BLaER1 treated with 17β-estradiol and CSF1 and Interleukin-3, amounts not matched to agents 10 nM and 100 nM (cell line): ENCODE results near the gene POU3F1.
A peak's percentile ranks its signal among the peaks of the same experiment; 100 is the strongest.

Experiments
- H3K27ac ChIP-seq, 11 experiments: shearing (Covaris generic); formaldehyde crosslinking; 2 replicates each; pipeline ENCODE4 v1.8.1; 2022
- H3K27me3 ChIP-seq, 11 experiments: shearing (Covaris generic); formaldehyde crosslinking; 2 replicates each; pipeline ENCODE4 v1.8.1; 2022
- H3K36me3 ChIP-seq, 11 experiments: shearing (Covaris generic); formaldehyde crosslinking; 2 replicates each; pipeline ENCODE4 v1.8.1; 2022
- H3K4me1 ChIP-seq, 10 experiments: shearing (Covaris generic); formaldehyde crosslinking; 2 replicates each; pipeline ENCODE4 v1.8.1; 2022
- H3K4me2 ChIP-seq, 11 experiments: shearing (Covaris generic); formaldehyde crosslinking; 2 replicates each; pipeline ENCODE4 v1.8.1; 2022
- H3K4me3 ChIP-seq, 10 experiments: shearing (Covaris generic); formaldehyde crosslinking; 2 replicates each; pipeline ENCODE4 v1.8.1; 2022
- H3K9ac ChIP-seq, 11 experiments: shearing (Covaris generic); formaldehyde crosslinking; 2 replicates each; pipeline ENCODE4 v1.8.1; 2022
- H3K9me3 ChIP-seq, 11 experiments: shearing (Covaris generic); formaldehyde crosslinking; replicated peaks in 1 of 11; 2 replicates each; pipeline ENCODE4 v1.8.1; 2022
- H4K20me1 ChIP-seq, 11 experiments: shearing (Covaris generic); formaldehyde crosslinking; 2 replicates each; pipeline ENCODE4 v1.8.1; 2022
- Cebpa-rat ChIP-seq, 11 experiments: shearing (Covaris generic); IDR thresholded peaks; 2 replicates each; pipeline ENCODE4 v1.8.1; 2022

POU3F1 gene

DNA sequence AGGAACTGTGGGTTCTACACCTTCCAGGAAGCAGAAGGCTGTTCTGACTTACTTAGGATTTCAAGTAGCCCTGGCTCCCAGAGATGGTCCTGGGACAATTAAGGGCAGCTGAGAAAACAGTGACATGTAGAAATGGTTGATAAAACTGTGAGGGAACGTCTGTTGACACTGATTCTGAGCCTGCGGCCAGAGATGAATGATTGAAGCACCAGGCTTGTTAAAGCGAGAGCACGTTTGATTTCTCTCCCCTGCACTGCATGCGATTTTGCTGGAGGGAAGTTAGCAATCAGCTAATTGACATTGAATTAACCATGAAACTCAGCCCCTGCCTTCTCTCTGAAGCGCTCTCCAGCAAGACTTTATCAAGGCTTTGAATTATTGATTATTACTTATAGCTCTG lies 29.9 kb upstream of the POU3F1 start:
- peaks cover 0 to 5% (median 0%) of the 10 kb centered on the region in 11 experiments; a peak in 2 of 22 replicates for H4K20me1 ChIP-seq
- H3K27me3 ChIP-seq: no peaks in the 10 kb centered on the region
- no peaks in the 10 kb centered on the region for H3K36me3 ChIP-seq
- TF ChIP-seq Cebpa-rat (IDR thresholded peaks at IDR 0.05): no peak
- no peak overlapping the region for H3K27ac ChIP-seq
- H3K9me3 ChIP-seq: no peaks in the 10 kb centered on the region
- H3K9ac ChIP-seq: no peak overlapping the region
- H3K4me2 ChIP-seq: no peak overlapping the region
- no peak overlapping the region for H3K4me3 ChIP-seq
- no peaks in the 10 kb centered on the region for H3K4me1 ChIP-seq

DNA sequence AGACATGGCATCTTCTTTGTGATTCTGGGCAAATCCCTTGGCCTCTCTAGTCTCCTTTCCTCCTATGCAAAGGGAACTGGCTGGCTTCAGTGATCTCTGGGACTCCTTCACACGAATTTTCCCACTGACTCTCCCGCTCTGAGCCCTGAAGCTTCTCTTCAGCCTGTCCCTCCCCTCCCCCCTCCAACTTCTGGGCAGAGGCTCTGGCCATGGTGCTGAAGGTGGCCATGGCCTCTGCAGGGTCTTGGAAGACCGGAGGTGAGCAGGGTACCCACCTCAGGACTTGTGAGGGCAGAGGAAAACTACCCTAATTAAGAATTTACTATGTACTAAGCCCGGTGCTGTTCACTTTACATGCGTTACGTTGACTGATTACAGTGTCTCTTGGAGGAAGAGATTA lies 29.4 kb upstream of the POU3F1 start:
- Histone ChIP-seq H3K27me3 (no peaks in the 10 kb centered on the region), H3K36me3 (no peaks in the 10 kb centered on the region), H4K20me1 (peaks cover 0 to 5% (median 0%) of the 10 kb centered on the region in 11 experiments; a peak in 2 of 22 replicates), H3K4me3 (no peak overlapping the region), H3K9ac (no peak overlapping the region), H3K27ac (no peak overlapping the region), H3K4me1 (no peaks in the 10 kb centered on the region), H3K9me3 (no peaks in the 10 kb centered on the region), H3K4me2 (no peak overlapping the region)
- TF ChIP-seq Cebpa-rat (IDR thresholded peaks at IDR 0.05): no peak

DNA sequence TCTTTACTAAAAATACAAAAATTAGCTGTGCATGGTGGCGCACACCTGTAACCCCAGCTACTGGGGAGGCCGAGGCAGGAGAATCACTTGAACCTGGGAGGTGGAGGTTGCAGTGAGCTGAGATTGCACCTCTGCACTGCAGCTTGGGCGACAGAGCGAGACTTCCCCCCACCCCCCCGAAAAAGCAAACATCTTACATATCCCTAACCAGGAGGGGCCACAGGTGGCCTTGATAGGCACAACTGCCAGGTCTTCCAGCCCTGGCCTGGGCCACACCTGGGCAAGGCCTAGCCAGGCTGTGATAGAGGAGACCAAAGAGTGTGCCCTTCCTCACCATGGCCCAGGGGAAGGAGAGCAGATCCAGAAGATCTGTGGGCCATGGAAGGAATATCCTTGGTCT lies 28.6 kb upstream of the POU3F1 start:
- no peaks in the 10 kb centered on the region for H3K36me3 ChIP-seq
- H3K27ac ChIP-seq: no peak overlapping the region
- H3K4me1 ChIP-seq: no peaks in the 10 kb centered on the region
- peaks cover 0 to 5% (median 0%) of the 10 kb centered on the region in 11 experiments; a peak in 2 of 22 replicates for H4K20me1 ChIP-seq
- no peaks in the 10 kb centered on the region for H3K9me3 ChIP-seq
- H3K9ac ChIP-seq: no peak overlapping the region
- no peak for TF ChIP-seq Cebpa-rat (IDR thresholded peaks at IDR 0.05)
- no peak overlapping the region for H3K4me3 ChIP-seq
- no peaks in the 10 kb centered on the region for H3K27me3 ChIP-seq
- no peak overlapping the region for H3K4me2 ChIP-seq

DNA sequence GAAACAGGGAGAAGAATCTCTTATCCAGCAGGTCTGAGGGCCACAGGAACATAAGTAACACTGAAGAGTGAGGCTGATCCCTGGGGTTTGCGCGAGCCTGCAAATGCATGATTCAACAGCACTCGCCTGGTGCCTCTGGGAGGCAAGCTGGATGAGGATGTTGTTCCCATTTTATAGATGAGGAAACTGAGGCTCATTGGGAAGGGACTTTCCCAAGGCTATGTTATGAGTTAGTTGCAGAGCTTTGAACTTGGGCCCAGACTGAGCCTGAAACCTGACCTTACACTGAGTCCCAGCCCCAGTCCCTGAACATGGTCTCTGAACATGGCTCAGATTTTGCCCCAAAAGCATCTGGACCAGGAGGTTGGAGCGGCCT lies 27.7 kb upstream of the POU3F1 start:
- Histone ChIP-seq H3K9me3 (no peaks in the 10 kb centered on the region), H4K20me1 (peaks cover 0 to 5% (median 0%) of the 10 kb centered on the region in 11 experiments; a peak in 2 of 22 replicates), H3K4me1 (no peaks in the 10 kb centered on the region), H3K27ac (no peak overlapping the region), H3K27me3 (no peaks in the 10 kb centered on the region), H3K4me2 (no peak overlapping the region), H3K36me3 (no peaks in the 10 kb centered on the region), H3K9ac (no peak overlapping the region), H3K4me3 (no peak overlapping the region)
- no peak for TF ChIP-seq Cebpa-rat (IDR thresholded peaks at IDR 0.05)

DNA sequence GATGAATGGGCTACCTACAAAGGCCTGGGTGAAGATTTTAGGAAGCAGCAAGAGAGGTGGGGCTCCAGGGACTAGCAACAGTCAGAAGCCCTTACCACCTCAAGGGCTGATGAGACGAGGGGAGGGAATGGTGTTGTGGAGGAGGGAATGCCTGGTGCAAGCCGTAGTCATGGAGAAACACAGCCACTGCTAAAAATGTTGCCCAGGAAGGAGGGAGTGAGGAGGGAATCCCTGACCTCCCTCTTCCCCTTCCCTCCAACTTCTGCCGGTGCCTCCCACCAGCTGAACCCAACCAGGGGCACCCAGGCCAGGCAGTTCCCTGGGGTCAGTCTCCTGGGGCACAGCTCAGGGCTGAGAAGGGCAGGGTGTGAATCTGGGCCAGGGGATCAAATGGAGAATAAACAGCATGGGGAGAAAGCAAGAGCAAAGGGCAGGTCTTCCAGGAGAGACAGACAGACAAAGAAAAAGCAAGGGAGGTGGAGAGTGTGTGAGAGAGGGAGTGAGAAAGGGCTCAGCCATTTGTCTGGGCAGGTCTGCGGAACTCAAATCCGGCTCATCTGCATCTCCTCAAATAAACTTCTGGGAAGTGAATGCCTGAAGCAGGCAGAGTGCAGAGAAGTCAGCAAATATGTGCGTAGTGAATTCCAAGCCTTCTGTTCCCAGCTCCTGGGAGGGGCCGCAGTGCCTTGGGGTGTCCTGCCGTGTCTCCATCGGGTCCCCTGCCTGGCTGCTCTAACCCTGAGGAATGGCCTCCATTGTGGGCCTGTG lies 27.1 kb upstream of the POU3F1 start:
- peaks cover 0 to 4% (median 2%) of the 10 kb centered on the region in 10 experiments; a peak in 16 of 20 replicates for H3K4me1 ChIP-seq
- no peak for TF ChIP-seq Cebpa-rat (IDR thresholded peaks at IDR 0.05)
- H3K27ac ChIP-seq: no peak overlapping the region
- H3K27me3 ChIP-seq: no peaks in the 10 kb centered on the region
- no peaks in the 10 kb centered on the region for H3K9me3 ChIP-seq
- H3K4me2 ChIP-seq: no peak overlapping the region
- no peak overlapping the region for H3K9ac ChIP-seq
- H3K36me3 ChIP-seq: no peaks in the 10 kb centered on the region
- peaks cover 0 to 5% (median 0%) of the 10 kb centered on the region in 11 experiments; a peak in 2 of 22 replicates for H4K20me1 ChIP-seq
- no peak overlapping the region for H3K4me3 ChIP-seq

DNA sequence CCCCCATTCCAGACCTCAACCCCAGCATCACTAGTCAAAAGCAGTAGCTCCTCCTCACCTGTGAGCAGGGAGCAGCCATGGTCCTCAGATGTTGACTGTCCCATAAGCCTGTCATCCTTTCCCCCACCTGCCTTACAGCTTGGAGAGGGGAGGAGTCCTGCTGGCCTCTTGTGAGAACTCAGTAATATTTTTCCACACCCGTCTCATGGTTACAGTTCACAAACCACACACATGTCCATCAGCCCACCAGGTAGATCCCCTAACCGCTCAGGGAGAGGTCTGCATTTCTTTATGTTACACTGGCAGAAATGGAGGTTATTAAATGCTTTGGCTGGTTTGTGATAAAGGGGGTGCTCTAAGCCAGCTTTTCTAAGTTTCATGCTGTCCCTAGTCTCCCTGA lies 26.3 kb upstream of the POU3F1 start:
- Histone ChIP-seq H3K36me3 (no peaks in the 10 kb centered on the region), H3K4me1 (peaks cover 8 to 13% (median 10%) of the 10 kb centered on the region in 10 experiments; a peak in 19 of 20 replicates), H3K4me2 (no peak overlapping the region), H4K20me1 (peaks cover 0 to 5% (median 0%) of the 10 kb centered on the region in 11 experiments; a peak in 2 of 22 replicates), H3K9me3 (no peaks in the 10 kb centered on the region), H3K27ac (no peak overlapping the region), H3K9ac (no peak overlapping the region), H3K27me3 (no peaks in the 10 kb centered on the region), H3K4me3 (no peak overlapping the region)
- TF ChIP-seq Cebpa-rat (IDR thresholded peaks at IDR 0.05): no peak

DNA sequence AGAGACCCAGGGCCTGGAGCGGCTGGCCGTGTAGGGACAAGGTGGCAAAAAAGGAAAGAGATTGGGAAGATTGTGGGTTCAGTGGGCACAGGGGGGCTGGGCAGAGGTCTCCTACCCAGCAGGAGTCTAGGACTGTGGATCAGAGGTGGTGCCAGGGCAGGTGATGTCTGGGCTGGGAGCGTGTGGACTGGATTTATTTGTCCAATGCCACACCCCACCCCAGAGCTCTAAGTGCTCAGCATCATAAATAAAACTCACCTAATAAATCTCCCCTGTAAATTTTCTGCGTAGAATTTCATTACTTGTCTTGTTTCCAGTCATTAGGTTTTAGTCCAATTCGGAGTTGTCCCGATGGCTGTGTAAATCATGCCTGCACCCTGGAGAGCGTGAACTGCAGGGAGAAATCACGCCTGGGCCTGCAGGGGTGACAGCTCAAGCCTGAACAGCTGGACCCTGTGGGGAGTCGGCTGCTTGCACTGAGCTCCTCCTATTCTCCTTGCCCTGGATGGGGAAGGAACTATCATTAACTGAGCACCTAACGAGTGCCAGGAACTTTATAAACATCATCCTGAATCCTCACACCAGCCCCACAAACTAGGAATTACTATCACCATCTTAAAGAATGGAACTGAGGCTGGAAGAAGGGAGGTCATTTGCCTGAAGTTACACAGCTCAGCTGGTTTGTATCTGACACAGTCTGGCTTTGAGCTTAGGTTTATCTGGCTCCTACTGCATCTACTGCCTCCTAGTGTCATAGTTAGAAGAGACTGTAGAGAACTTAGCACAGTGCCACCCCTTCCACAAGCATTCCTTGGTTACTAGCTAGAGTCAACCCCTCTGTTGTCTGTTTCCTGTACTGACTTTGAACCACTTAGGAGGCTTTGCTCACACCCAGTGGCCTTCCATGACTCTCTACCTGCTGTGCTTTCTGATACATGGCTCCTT lies 25.0 kb upstream of the POU3F1 start:
- Histone ChIP-seq H3K9me3 (no peaks in the 10 kb centered on the region), H3K27ac (no peak overlapping the region), H3K27me3 (no peaks in the 10 kb centered on the region), H3K36me3 (no peaks in the 10 kb centered on the region), H3K4me3 (no peak overlapping the region), H3K4me2 (no peak overlapping the region), H3K9ac (no peak overlapping the region), H4K20me1 (peaks cover 0 to 5% (median 0%) of the 10 kb centered on the region in 11 experiments; a peak in 1 of 22 replicates), H3K4me1 (peaks cover 9 to 19% (median 14%) of the 10 kb centered on the region in 10 experiments; a peak in 19 of 20 replicates)
- no peak for TF ChIP-seq Cebpa-rat (IDR thresholded peaks at IDR 0.05)

DNA sequence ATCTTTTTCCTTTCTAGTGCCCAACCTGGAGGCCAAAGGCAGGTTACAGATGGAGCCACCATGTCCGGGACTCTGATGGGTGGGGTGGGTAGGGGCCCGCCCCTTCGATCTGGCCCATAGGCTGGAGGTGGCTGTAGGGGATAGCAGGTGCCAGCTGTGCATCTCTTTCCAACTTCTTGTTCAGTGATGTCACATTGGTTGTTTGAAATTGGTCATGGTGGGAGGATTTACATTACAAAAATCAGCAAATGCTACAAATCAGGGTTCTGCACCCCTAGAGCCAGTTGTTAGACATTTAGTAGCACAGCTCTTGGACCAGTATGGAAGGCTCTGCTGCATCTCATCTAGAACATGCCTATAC lies 22.4 kb upstream of the POU3F1 start:
- Histone ChIP-seq H3K4me3 (no peak overlapping the region), H3K27ac (no peak overlapping the region), H3K27me3 (no peaks in the 10 kb centered on the region), H3K4me2 (peak overlapping the region in 7 of 11 experiments; percentile 56 to 86 (median 74); a peak in 13 of 22 replicates), H3K9me3 (no peaks in the 10 kb centered on the region), H4K20me1 (no peaks in the 10 kb centered on the region), H3K36me3 (no peaks in the 10 kb centered on the region), H3K9ac (no peak overlapping the region), H3K4me1 (peaks cover 12 to 19% (median 15%) of the 10 kb centered on the region in 10 experiments)
- no peak for TF ChIP-seq Cebpa-rat (IDR thresholded peaks at IDR 0.05)

DNA sequence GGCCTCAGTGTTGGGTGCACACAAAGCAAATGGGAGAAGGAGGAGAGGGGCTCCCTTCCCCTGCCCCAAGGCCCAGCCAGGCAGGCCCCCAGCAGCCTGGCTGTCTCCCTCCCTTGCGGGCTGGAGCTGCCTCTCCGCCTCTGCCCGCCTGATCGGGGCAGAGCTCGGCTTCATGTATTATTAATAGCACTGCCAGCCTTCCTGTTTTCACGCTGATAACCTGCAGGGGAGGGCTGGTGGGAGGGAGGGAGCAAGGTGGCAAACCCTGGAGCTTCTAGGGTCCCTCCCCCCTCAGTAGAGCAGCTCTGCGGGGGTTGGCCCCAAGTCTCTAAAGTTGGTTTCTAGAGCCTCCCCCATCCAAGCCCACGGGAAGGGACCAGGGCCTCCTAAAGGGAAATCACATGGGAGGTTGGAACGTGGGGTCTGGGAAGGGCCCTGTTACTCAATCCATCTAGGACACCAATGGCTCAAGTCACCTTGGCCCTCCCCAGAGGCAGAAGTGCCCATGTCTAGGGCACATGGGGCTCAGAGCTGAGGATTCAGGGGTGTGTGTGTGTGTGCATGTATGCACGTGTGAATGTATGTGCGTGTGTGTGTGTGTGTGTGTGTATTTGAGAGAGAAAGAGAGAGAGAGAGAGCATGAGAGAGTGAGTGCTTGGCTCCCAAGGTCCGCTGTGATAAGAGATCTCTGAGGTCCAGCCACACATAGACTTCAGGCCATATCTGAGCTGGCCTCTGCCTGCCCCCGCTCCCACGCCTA lies 21.8 kb upstream of the POU3F1 start:
- no peaks in the 10 kb centered on the region for H3K9me3 ChIP-seq
- H3K27ac ChIP-seq: no peak overlapping the region
- TF ChIP-seq Cebpa-rat (IDR thresholded peaks at IDR 0.05): no peak
- H4K20me1 ChIP-seq: no peaks in the 10 kb centered on the region
- H3K27me3 ChIP-seq: no peaks in the 10 kb centered on the region
- H3K9ac ChIP-seq: peak overlapping the region in 2 of 11 experiments; percentile 23 to 40; a peak in 1 of 22 replicates
- no peak overlapping the region for H3K4me3 ChIP-seq
- H3K4me2 ChIP-seq: peak overlapping the region; percentile 38 to 86 (median 69)
- H3K4me1 ChIP-seq: peaks cover 12 to 22% (median 16%) of the 10 kb centered on the region in 10 experiments
- no peaks in the 10 kb centered on the region for H3K36me3 ChIP-seq
